DOHH2 (cell line): ENCODE measurements around the gene LYZL1.
"Not testable (repeated sequence)": the region's sequence is repeated elsewhere in the genome, so short reads cannot be mapped to it uniquely, and the experiment has no call there.

ENCODE experiments used
- EZH2phosphoT487 ChIP-seq: fragments of 200-600 bp; sonication (generic); IDR thresholded peaks from 2 replicates; pipeline ENCODE4 v1.6.1; 2017; ENCODE audit warnings: borderline replicate concordance, mild to moderate bottlenecking, antibody characterized with exemption, low read length, moderate library complexity, mixed read lengths
- TF ChIP-seq, protein P1 (sequence below): fragments of 200-600 bp; sonication (generic); IDR thresholded peaks from one replicate; pipeline ENCODE4 v1.5.1; 2014; ENCODE audit warnings: antibody characterized with exemption, mild to moderate bottlenecking, low read depth, low read length; ENCODE audit not compliant: poor library complexity, severe bottlenecking

DNA sequence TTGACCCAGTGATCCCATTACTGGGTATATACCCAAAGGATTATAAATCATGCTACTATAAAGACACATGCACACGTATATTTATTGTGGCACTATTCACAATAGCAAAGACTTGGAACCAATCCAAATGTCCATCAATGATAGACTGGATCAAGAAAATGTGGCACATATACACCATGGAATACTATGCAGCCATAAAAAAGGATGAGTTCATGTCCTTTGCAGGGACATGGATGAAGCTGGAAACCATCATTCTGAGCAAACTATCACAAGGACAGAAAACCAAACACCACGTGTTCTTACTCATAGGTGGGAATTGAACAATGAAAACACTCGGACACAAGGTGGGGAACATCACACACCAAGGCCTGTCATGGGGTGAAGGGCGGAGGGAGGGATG lies 48.7 kb downstream of the LYZL1 start:
- TF ChIP-seq, protein P1, sequence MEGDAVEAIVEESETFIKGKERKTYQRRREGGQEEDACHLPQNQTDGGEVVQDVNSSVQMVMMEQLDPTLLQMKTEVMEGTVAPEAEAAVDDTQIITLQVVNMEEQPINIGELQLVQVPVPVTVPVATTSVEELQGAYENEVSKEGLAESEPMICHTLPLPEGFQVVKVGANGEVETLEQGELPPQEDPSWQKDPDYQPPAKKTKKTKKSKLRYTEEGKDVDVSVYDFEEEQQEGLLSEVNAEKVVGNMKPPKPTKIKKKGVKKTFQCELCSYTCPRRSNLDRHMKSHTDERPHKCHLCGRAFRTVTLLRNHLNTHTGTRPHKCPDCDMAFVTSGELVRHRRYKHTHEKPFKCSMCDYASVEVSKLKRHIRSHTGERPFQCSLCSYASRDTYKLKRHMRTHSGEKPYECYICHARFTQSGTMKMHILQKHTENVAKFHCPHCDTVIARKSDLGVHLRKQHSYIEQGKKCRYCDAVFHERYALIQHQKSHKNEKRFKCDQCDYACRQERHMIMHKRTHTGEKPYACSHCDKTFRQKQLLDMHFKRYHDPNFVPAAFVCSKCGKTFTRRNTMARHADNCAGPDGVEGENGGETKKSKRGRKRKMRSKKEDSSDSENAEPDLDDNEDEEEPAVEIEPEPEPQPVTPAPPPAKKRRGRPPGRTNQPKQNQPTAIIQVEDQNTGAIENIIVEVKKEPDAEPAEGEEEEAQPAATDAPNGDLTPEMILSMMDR, result not testable (repeated sequence)
- not testable (repeated sequence) for TF ChIP-seq EZH2phosphoT487
